Activated CD4-positive, CD25-positive, alpha-beta regulatory T cell treated with anti-CD3 and anti-CD28 coated beads, Interleukin-2, amount 50 U/mL, for 16 hours (primary cell): ENCODE results near the gene ODAD4.

Experiments
- DNase-seq: peaks from one replicate; pipeline ENCODE4 v3.0.0-alpha.2; 2020; ENCODE audit warnings: low read depth, low spot score

ODAD4 gene

DNA sequence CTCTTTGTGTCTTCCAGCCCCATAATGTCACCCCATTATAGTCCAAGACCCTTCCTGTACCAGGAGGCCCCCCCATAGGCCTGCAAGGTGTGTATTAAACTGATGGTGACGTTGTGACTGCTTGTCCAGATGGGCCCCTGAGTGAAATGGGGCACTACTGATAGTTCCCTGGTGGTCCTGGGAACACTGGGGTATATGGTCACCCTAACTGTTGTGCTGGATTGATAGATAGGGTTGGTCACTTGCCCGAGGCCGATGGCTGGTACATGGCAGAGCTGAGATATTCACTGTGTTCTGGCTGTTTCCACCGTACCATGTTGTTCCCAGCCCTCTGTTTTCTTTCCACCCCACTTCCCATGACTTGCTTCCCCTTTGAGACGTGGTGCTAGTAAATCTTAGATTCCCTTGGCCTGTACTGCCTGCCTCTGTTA lies 40.5 kb downstream of the ODAD4 start:
- no peak for DNase-seq

DNA sequence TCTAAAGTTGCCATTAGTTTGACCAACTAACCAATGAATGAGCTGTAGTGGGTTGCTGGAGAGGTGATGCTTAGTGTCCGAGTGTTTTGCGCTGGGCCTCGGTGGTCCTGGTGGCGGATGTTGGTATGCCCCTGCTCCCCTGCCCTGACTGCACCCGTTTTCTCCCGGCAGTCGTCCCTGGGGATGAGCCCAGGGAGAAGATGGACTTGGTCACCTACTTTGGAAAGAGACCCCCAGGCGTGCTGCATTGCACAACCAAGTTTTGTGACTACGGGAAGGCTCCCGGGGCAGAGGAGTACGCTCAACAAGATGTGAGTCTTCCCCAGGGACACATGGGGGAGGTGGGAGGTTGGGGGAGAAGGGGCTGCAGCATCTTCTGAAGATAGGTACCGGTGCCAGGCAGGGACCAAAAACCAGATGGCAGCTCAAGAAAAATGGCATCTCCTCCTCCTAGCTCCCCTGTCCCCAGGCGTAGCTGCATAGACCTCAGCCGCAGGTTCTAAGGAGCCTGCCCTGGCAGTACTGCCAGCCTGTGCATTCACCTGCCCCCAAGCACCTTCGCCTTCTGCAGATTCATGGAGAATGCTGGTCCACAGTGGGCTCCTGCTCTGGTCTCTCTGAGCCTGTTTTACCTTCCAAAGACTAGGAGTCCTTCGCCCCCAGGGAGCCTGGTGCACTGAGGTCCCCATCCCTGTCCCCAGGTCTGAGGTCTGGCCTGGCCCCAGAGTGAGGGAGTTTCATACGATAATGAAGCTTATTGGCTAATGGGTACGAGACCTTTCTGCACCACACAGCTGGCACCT lies 41.5 kb downstream of the ODAD4 start:
- DNase-seq = no peak

- DNase-seq = no peak
These were observed 42.4 kb downstream of the ODAD4 start for GRCh38 chr17:41972571-41973407.

DNA sequence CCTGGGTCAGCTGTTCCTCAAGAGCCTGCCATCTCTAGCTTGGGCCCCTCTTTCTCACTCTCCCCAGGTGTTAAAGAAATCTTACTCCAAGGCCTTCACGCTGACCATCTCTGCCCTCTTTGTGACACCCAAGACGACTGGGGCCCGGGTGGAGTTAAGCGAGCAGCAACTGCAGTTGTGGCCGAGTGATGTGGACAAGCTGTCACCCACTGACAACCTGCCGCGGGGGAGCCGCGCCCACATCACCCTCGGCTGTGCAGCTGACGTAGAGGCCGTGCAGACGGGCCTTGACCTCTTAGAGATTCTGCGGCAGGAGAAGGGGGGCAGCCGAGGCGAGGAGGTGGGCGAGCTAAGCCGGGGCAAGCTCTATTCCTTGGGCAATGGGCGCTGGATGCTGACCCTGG lies 43.0 kb downstream of the ODAD4 start:
- no peak for DNase-seq

- DNase-seq = no peak
These were observed 43.6 kb downstream of the ODAD4 start for GRCh38 chr17:41974031-41974430.

GRCh38 chr17:41974658-41975057 lies 44.2 kb downstream of the ODAD4 start:
- no peak for DNase-seq

- no peak for DNase-seq
These were observed 45.0 kb downstream of the ODAD4 start for GRCh38 chr17:41975099-41976083.

- no peak for DNase-seq
These were observed 45.8 kb downstream of the ODAD4 start for GRCh38 chr17:41976142-41976768.

DNA sequence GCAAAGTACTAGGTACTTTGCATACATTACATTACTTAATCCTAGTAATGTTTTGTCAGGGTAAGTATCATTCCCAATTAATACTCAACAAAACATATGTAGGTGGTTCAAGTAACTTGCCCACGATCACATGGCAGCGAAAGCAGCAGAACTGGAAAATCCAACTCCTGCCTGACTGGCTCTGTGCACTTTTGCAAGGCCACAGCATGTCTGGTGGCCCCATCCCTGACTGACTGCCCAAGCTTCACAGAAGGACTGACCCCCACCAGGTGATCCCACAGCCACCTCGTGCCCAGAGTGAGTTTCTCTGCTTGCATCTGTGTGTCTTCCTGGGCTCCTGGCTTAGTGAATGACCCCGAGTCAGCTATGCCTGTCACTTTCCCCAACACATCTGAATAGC lies 47.6 kb downstream of the ODAD4 start:
- no peak for DNase-seq

DNA sequence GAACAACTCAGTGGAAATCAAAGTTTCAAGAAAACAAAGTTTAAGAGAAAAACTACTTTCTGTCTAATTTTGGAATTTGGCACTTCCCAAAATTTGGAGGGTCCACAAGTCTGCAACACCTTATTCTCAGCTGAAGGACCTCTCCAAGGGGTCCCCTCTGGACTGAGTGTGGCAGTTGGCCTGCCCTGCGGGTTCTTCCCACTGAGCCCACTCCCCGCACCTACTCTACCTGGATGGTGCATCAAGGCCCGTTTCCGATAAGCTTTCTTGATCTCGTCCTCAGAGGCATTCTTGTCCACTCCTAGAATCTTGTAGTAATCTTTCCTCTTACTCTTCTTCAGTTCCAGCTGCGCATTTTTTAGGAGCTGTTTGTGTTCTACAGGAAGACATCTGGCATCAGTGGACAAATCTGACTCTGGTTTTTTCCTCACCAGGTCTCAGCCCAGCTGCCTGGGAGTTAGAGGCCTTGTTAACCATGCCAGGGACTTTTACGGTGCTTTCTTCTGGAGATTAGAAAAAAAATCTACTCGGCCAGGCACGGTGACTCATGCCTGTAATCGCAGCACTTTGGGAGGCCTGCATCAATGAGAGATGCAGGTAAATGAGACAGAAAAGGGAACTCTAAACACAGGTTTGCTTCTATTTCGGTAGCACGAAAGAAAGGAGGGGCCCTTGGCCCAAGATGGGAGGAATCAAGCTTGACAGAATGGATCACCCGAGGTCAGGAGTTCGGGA lies 51.8 kb downstream of the ODAD4 start:
- no peak for DNase-seq

- DNase-seq = no peak
These were observed 54.0 kb downstream of the ODAD4 start for GRCh38 chr17:41984454-41984853.

DNA sequence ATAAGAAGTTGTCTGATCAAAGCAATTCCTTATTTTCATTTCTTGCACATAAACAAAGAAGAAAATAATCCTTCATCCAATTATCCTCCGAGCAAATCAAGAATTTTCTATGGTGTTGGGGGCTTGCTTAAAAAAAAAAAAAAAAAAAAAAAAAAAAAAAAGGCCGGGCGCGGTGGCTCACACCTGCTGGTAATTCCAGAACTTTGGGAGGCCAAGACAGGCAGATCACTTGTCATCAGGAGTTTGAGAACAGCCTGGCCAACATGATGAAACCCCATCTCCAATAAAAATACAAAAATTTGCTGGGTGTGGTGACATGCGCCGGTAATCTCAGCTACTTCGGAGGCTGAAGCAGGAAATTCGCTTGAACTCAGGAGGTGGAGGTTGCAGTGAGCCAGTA lies 55.5 kb downstream of the ODAD4 start:
- DNase-seq = no peak

DNA sequence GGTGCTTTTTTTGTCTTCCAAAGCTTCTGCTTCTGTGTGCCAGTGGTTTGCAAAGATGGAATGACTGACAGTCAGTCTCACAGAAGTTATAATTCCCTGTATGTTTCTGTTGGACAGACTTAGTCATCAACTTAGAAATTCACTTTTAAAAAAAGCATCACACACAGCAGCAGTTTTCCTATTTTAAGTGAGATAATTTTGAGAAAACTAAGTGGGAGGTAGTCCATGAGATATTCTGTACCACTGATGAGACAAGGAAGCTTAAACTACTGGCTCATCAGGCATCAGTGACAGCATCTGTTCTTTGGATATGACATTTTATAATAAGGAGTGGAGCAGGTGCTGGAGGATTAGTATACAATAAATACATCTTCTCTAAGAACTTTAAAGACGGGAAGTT lies 56.2 kb downstream of the ODAD4 start:
- no peak for DNase-seq

- DNase-seq = no peak
These were observed 57.2 kb downstream of the ODAD4 start for GRCh38 chr17:41987642-41988041.

GRCh38 chr17:41988418-41988817 lies 58.0 kb downstream of the ODAD4 start:
- DNase-seq = no peak

GRCh38 chr17:41989702-41990419 lies 59.4 kb downstream of the ODAD4 start:
- DNase-seq = no peak

DNA sequence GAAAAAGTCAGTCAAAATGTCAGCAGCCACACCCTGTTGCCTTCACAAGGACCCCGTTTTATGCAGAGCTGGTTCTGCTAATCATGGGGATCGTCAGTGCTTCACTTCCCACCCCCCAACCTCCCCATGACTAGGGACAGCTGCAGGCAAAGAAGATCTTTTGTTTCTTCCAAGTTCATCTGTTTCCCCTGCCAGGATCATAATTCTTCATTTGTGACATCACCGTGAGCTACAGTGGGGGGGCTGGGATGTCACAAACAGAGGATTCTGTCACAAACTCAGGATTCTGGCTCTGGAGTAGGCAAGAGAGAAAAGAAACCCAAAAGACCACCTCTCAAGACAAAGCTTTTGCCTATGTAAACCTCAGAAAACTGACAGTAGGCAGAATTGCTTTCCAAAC lies 62.2 kb downstream of the ODAD4 start:
- DNase-seq = no peak

DNA sequence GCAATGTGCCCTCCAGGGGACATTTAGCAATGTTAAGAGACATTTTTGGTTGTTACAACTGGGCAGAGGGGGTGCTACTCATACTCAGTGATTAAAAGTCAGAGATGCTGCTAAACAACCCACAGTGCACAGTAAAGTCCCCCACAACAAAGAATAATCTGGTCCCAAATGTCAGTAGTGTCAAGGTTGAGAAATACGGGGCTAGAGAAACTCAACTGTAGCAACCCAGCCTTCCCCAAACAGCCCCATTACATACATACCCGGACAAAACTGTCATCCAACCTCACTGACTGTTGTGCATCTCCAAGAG lies 66.4 kb downstream of the ODAD4 start:
- DNase-seq = no peak

DNA sequence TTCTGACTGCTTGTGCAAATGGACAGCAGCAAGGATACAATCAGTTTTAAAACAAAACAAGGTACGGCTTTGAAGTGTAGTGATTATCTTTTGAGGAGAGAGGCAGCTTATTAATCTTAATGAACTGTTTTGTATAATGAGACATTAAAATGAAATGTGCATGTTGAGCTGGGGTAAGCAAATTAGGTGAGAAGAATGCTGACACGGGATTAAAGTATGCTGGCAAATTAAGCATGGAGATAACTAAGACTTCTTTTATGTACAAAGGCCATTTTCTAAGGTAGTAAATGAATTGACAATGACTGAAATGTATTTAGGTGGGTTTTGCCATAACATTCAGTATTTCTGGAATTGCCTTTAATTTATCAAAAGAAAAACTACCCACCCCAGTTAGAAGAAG lies 68.1 kb downstream of the ODAD4 start:
- DNase-seq = no peak
